GM18517 (cell line): ENCODE data around the gene PMF1.
A peak's percentile ranks its signal among the peaks of the same experiment; 100 is the strongest.
"Not testable (repeated sequence)": the region's sequence is repeated elsewhere in the genome, so short reads cannot be mapped to it uniquely, and the experiment has no call there.

Experiments
- ATAC-seq: cut with Tn5 transposase; IDR thresholded peaks from one replicate; pipeline ENCODE4 v1.9.1; 2021; ENCODE audit warnings: mild to moderate bottlenecking, moderate library complexity; ENCODE audit not compliant: unreplicated experiment

PMF1 gene

GRCh38 chr1:156195853-156196252 is 17.0 kb upstream of the PMF1 start:
- ATAC-seq, result no peak

GRCh38 chr1:156196445-156196844 is 16.4 kb upstream of the PMF1 start:
- no peak for ATAC-seq

GRCh38 chr1:156198831-156199349 is 13.9 kb upstream of the PMF1 start:
- no peak for ATAC-seq

- no peak for ATAC-seq
Measured at GRCh38 chr1:156200044-156200443, 12.8 kb upstream of the PMF1 start.

GRCh38 chr1:156203331-156203730 is 9.5 kb upstream of the PMF1 start:
- ATAC-seq, result no peak

GRCh38 chr1:156204686-156205085 is 8.1 kb upstream of the PMF1 start:
- ATAC-seq, result no peak

GRCh38 chr1:156211243-156211642 is 1.6 kb upstream of the PMF1 start:
- no peak for ATAC-seq

GRCh38 chr1:156212130-156212529 is 677 bp upstream of the PMF1 start:
- ATAC-seq, result no peak

GRCh38 chr1:156213644-156213966 is 798 bp downstream of the PMF1 start:
- ATAC-seq, result no peak

- ATAC-seq, result no peak
Measured at GRCh38 chr1:156214024-156214748, 1.4 kb downstream of the PMF1 start.

- ATAC-seq, result not testable (repeated sequence)
Measured at GRCh38 chr1:156216361-156217086, 3.7 kb downstream of the PMF1 start.

GRCh38 chr1:156217871-156218270 is 5.1 kb downstream of the PMF1 start:
- ATAC-seq, result no peak

- ATAC-seq, result no peak
Measured at GRCh38 chr1:156220226-156220625, 7.4 kb downstream of the PMF1 start.

- no peak for ATAC-seq
Measured at GRCh38 chr1:156221986-156222692, 9.3 kb downstream of the PMF1 start.

GRCh38 chr1:156225677-156226014 is 12.8 kb downstream of the PMF1 start:
- peak; percentile 7 for ATAC-seq

- peak; percentile 63 for ATAC-seq
Measured at GRCh38 chr1:156226116-156226538, 13.3 kb downstream of the PMF1 start.

- ATAC-seq, result peak; percentile 10
Measured at GRCh38 chr1:156226782-156227181, 14.0 kb downstream of the PMF1 start.

GRCh38 chr1:156228501-156228900 is 15.7 kb downstream of the PMF1 start:
- no peak for ATAC-seq

GRCh38 chr1:156229809-156230472 is 17.1 kb downstream of the PMF1 start:
- no peak for ATAC-seq

- no peak for ATAC-seq
Measured at GRCh38 chr1:156230473-156230837, 17.6 kb downstream of the PMF1 start.

- ATAC-seq, result no peak
Measured at GRCh38 chr1:156232201-156232894, 19.5 kb downstream of the PMF1 start.
